Esophagus muscularis mucosa (tissue), 3 donors: ENCODE measurements around the gene AGMAT.

Experiments
- POLR2A ChIP-seq: fragments of 450-650 bp; IDR thresholded peaks from one replicate; pipeline ENCODE4 v1.6.1; 2017; ENCODE audit warnings: antibody characterized with exemption, moderate library complexity, mild to moderate bottlenecking, low read depth
- POLR2AphosphoS5 ChIP-seq, 2 donors: sonication (generic); formaldehyde crosslinking; IDR thresholded peaks; one replicate each; pipeline ENCODE4 v1.6.1; 2017; ENCODE audit warnings: antibody characterized with exemption in 2 of 2
- TF ChIP-seq, protein P1 (sequence below), 3 experiments: fragments of 200-600 bp in 2 of 3; fragments of 450-650 bp in 1 of 3; sonication (generic) in 2 of 3; IDR thresholded peaks; one replicate each; pipeline ENCODE4 v1.5.1; 2017 to 2019; ENCODE audit warnings: antibody characterized with exemption in 3 of 3, mild to moderate bottlenecking in 2 of 3, moderate library complexity in 1 of 3

- TF ChIP-seq, protein P1, sequence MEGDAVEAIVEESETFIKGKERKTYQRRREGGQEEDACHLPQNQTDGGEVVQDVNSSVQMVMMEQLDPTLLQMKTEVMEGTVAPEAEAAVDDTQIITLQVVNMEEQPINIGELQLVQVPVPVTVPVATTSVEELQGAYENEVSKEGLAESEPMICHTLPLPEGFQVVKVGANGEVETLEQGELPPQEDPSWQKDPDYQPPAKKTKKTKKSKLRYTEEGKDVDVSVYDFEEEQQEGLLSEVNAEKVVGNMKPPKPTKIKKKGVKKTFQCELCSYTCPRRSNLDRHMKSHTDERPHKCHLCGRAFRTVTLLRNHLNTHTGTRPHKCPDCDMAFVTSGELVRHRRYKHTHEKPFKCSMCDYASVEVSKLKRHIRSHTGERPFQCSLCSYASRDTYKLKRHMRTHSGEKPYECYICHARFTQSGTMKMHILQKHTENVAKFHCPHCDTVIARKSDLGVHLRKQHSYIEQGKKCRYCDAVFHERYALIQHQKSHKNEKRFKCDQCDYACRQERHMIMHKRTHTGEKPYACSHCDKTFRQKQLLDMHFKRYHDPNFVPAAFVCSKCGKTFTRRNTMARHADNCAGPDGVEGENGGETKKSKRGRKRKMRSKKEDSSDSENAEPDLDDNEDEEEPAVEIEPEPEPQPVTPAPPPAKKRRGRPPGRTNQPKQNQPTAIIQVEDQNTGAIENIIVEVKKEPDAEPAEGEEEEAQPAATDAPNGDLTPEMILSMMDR (IDR thresholded peaks at IDR 0.05) = no peak
- no peak for TF ChIP-seq POLR2A
- TF ChIP-seq POLR2AphosphoS5 (IDR thresholded peaks at IDR 0.05) = no peak
Observed at GRCh38 chr1:15633756-15634420, 49.0 kb upstream of the AGMAT start.
